Peyer's patch (tissue), 4 donors: ENCODE data around the gene HLX.

Experiments
- POLR2A ChIP-seq, 2 donors: fragments of 450-650 bp; IDR thresholded peaks; one replicate each; pipeline ENCODE4 v1.5.1; 2017; ENCODE audit warnings: antibody characterized with exemption in 2 of 2, mild to moderate bottlenecking in 2 of 2, moderate library complexity in 2 of 2
- TF ChIP-seq, protein P1 (sequence below), 6 experiments: fragments of 450-650 bp in 4 of 6; fragments of 200-600 bp in 2 of 6; sonication (generic) in 1 of 6; IDR thresholded peaks; one replicate each; pipeline ENCODE4 v1.5.1; 2017 to 2019; ENCODE audit warnings: antibody characterized with exemption in 6 of 6, mild to moderate bottlenecking in 3 of 6, moderate library complexity in 1 of 6

GRCh38 chr1:220918285-220918951, 39.2 kb downstream of the HLX start:
- TF ChIP-seq POLR2A (IDR thresholded peaks at IDR 0.05), result no peak
- TF ChIP-seq, protein P1, sequence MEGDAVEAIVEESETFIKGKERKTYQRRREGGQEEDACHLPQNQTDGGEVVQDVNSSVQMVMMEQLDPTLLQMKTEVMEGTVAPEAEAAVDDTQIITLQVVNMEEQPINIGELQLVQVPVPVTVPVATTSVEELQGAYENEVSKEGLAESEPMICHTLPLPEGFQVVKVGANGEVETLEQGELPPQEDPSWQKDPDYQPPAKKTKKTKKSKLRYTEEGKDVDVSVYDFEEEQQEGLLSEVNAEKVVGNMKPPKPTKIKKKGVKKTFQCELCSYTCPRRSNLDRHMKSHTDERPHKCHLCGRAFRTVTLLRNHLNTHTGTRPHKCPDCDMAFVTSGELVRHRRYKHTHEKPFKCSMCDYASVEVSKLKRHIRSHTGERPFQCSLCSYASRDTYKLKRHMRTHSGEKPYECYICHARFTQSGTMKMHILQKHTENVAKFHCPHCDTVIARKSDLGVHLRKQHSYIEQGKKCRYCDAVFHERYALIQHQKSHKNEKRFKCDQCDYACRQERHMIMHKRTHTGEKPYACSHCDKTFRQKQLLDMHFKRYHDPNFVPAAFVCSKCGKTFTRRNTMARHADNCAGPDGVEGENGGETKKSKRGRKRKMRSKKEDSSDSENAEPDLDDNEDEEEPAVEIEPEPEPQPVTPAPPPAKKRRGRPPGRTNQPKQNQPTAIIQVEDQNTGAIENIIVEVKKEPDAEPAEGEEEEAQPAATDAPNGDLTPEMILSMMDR (IDR thresholded peaks at IDR 0.05), result no peak
